HCT116 (cell line): ENCODE data around the gene DOK6. TPM values are rescaled to one million over a fixed set of nuclear protein-coding genes. Genes with fewer than 3 reads are reported as not detected.

ENCODE experiments used
- ATAC-seq: fragments of 200-7000 bp; cut with Tn5 transposase; 2 replicates; pipeline ENCODE4 v1.9.1; 2020; ENCODE audit warnings: mild to moderate bottlenecking, moderate library complexity
- BruUV-seq: library from RNA; stranded (reverse); fragments of 400-500 nt; replicated peaks from 2 replicates; lab custom pipeline; 2021; lab: Mats Ljungman, UMichigan
- CTCF ChIA-PET: fragments of 300-600 bp; sonication (Branson Sonifier 250); formaldehyde crosslinking; loops from one replicate; lab custom pipeline; 2021; ENCODE audit warnings: antibody characterized with exemption; lab: Charles Lee
- POLR2A ChIA-PET: fragments of 300-600, 350-600 bp; sonication (Branson Sonifier 250); formaldehyde crosslinking; loops from one replicate; lab custom pipeline; 2021; ENCODE audit warnings: antibody characterized with exemption; lab: Charles Lee
- RAD21 ChIA-PET, 2 experiments: fragments of 300-600 bp; sonication (Branson Sonifier 250); formaldehyde crosslinking; loops; one replicate each; lab custom pipeline; 2023; ENCODE audit warnings: low total read pairs in 2 of 2; ENCODE audit not compliant: uncharacterized antibody in 2 of 2, unreplicated experiment in 2 of 2, low non-redundant PET in 1 of 2; lab: Charles Lee
- DNase-seq: peaks from one replicate; pipeline ENCODE4 v3.0.0-alpha.2; 2010; ENCODE audit warnings: low read depth, low spot score
- H2AFZ ChIP-seq: fragments of 200-600 bp; shearing (Covaris generic), sonication (generic); 2 replicates; pipeline ENCODE4 v1.6.1; 2017; ENCODE audit warnings: low read depth, mixed run types, mixed read lengths, antibody characterized with exemption, low read length; ENCODE audit not compliant: poor library complexity, severe bottlenecking
- H3K27ac ChIP-seq: 2 replicates; pipeline ENCODE4 v1.5.1; 2012; ENCODE audit warnings: low read depth, low read length
- H3K27me3 ChIP-seq: fragments of 200-600 bp; sonication (generic); 2 replicates; pipeline ENCODE4 v1.6.1; 2016; ENCODE audit warnings: mixed run types, low read length, mixed read lengths; ENCODE audit not compliant: insufficient read depth
- H3K36me3 ChIP-seq, 2 experiments: fragments of 200-500 bp in 1 of 2; fragments of 200-600 bp in 1 of 2; sonication (Bioruptor generic) in 1 of 2; sonication (generic) in 1 of 2; 2 replicates each; pipeline versions ENCODE4 v1.5.1 to v1.6.1; 2014 to 2016; ENCODE audit warnings: low read length in 2 of 2, inconsistent platforms in 1 of 2, mixed read lengths in 1 of 2, mixed run types in 1 of 2; ENCODE audit not compliant: insufficient read depth in 2 of 2, control insufficient read depth in 1 of 2
- H3K4me1 ChIP-seq, 2 experiments: fragments of 200-600 bp in 1 of 2; sonication (generic) in 1 of 2; 2 replicates each; pipeline versions ENCODE4 v1.5.1 to v1.6.1; 2012 to 2017; ENCODE audit warnings: low read length in 2 of 2, inconsistent platforms in 1 of 2, mild to moderate bottlenecking in 1 of 2, mixed read lengths in 1 of 2, mixed run types in 1 of 2, moderate library complexity in 1 of 2; ENCODE audit not compliant: insufficient read depth in 2 of 2, control insufficient read depth in 1 of 2
- H3K4me2 ChIP-seq: fragments of 200-600 bp; sonication (generic); 2 replicates; pipeline ENCODE4 v1.6.1; 2017; ENCODE audit warnings: mixed run types, low read length, mixed read lengths
- H3K4me3 ChIP-seq, 2 experiments: fragments of 200-600 bp in 1 of 2; sonication (generic) in 1 of 2; replicated peaks in 1 of 2; 2 replicates each; pipeline ENCODE4 v1.5.1; 2011 to 2016; ENCODE audit warnings: low read length in 2 of 2, control low read depth in 1 of 2, low read depth in 1 of 2, mild to moderate bottlenecking in 1 of 2, mixed read lengths in 1 of 2, mixed run types in 1 of 2
- H3K79me2 ChIP-seq: fragments of 200-600 bp; sonication (generic); 2 replicates; pipeline ENCODE4 v1.6.1; 2017; ENCODE audit warnings: mild to moderate bottlenecking, mixed run types, low read length, moderate library complexity, mixed read lengths; ENCODE audit not compliant: insufficient read depth
- H3K9ac ChIP-seq: fragments of 200-600 bp; sonication (generic); 2 replicates; pipeline ENCODE4 v1.6.1; 2016; ENCODE audit warnings: low read length, mixed read lengths
- H3K9me2 ChIP-seq: fragments of 200-600 bp; sonication (generic), shearing (Covaris generic); 2 replicates; pipeline ENCODE4 v1.6.1; 2017; ENCODE audit warnings: mixed run types, mild to moderate bottlenecking, moderate library complexity; ENCODE audit not compliant: insufficient read depth
- H3K9me3 ChIP-seq, 2 experiments: fragments of 200-500 bp in 1 of 2; fragments of 200-600 bp in 1 of 2; sonication (Bioruptor generic) in 1 of 2; sonication (generic) in 1 of 2; 2 replicates each; pipeline ENCODE4 v1.6.1; 2014 to 2017; ENCODE audit warnings: low read length in 2 of 2, mixed read lengths in 2 of 2, inconsistent platforms in 1 of 2, low read depth in 1 of 2, mild to moderate bottlenecking in 1 of 2, mixed run types in 1 of 2, moderate library complexity in 1 of 2; ENCODE audit not compliant: control insufficient read depth in 1 of 2, insufficient read depth in 1 of 2
- H4K20me1 ChIP-seq: fragments of 200-600 bp; sonication (generic), shearing (Covaris generic); 2 replicates; pipeline ENCODE4 v1.6.1; 2017; ENCODE audit warnings: mixed run types, mild to moderate bottlenecking, moderate library complexity; ENCODE audit not compliant: insufficient read depth
- CBX3 ChIP-seq: IDR thresholded peaks from 2 replicates; pipeline ENCODE4 v1.6.1; 2012; ENCODE audit warnings: low read depth
- CEBPB ChIP-seq: IDR thresholded peaks from 2 replicates; pipeline ENCODE4 v1.6.1; 2012; ENCODE audit warnings: low read depth
- EGR1 ChIP-seq: IDR thresholded peaks from 2 replicates; pipeline ENCODE4 v1.6.1; 2012; ENCODE audit warnings: low read depth
- ELF1 ChIP-seq: IDR thresholded peaks from 2 replicates; pipeline ENCODE4 v1.6.1; 2012; ENCODE audit warnings: low read depth, borderline replicate concordance
- EZH2phosphoT487 ChIP-seq: fragments of 200-600 bp; IDR thresholded peaks from 2 replicates; pipeline ENCODE4 v1.6.1; 2018; ENCODE audit warnings: antibody characterized with exemption, borderline replicate concordance
- FOSL1 ChIP-seq: IDR thresholded peaks from 2 replicates; pipeline ENCODE4 v1.6.1; 2012; ENCODE audit warnings: low read depth
- POLR2A ChIP-seq: IDR thresholded peaks from 2 replicates; pipeline ENCODE4 v1.7.0; 2011; ENCODE audit warnings: borderline replicate concordance; ENCODE audit not compliant: insufficient read depth, insufficient read length; ENCODE audit errors: extremely low read depth
- POLR2AphosphoS5 ChIP-seq: IDR thresholded peaks from 2 replicates; pipeline ENCODE4 v1.6.1; 2011; ENCODE audit warnings: mild to moderate bottlenecking, low read depth, low read length, moderate library complexity
- RAD21 ChIP-seq: IDR thresholded peaks from 2 replicates; pipeline ENCODE4 v1.6.1; 2012; ENCODE audit warnings: low read depth, mild to moderate bottlenecking
- SIN3A ChIP-seq: IDR thresholded peaks from 2 replicates; pipeline ENCODE4 v1.6.1; 2012; ENCODE audit warnings: low read depth
- SP1 ChIP-seq: IDR thresholded peaks from 2 replicates; pipeline ENCODE4 v1.6.1; 2012; ENCODE audit warnings: low read depth
- SRF ChIP-seq: IDR thresholded peaks from 2 replicates; pipeline ENCODE4 v1.6.1; 2012; ENCODE audit warnings: low read depth
- TCF7L2 ChIP-seq: IDR thresholded peaks from 2 replicates; pipeline ENCODE4 v1.7.0; 2011; ENCODE audit warnings: borderline replicate concordance, inconsistent platforms; ENCODE audit not compliant: insufficient read depth, insufficient read length; ENCODE audit errors: extremely low read depth
- YY1 ChIP-seq: IDR thresholded peaks from 2 replicates; pipeline ENCODE4 v1.6.1; 2011; ENCODE audit warnings: low read length, low read depth, moderate library complexity, mild to moderate bottlenecking; ENCODE audit not compliant: insufficient replicate concordance; ENCODE audit errors: extremely low read depth
- intact Hi-C: fragments of 100-400 bp; cut with micrococcal nuclease; formaldehyde crosslinking; loops from 2 replicates; pipeline ENCODE4 v1.10.0; 2022
- total RNA-seq: library from RNA; stranded (reverse); gene quantifications from one replicate; pipeline ENCODE4 v1.2.1, GENCODE V29; 2021; ENCODE audit not compliant: unreplicated experiment
- TF ChIP-seq, protein P1 (sequence below): IDR thresholded peaks from 2 replicates; pipeline ENCODE4 v1.6.1; 2012

The DOK6 gene
- total RNA-seq, 1 experiment from 2014 or later: not detected

GRCh38 chr18:69871363-69871762 lies 470.7 kb downstream of the DOK6 start:
- ChIA-PET CTCF (no interaction called here), RAD21 (no interaction called here), POLR2A (no interaction called here)
- Histone ChIP-seq H3K27ac (no peak overlapping the region), H3K9ac (no peak overlapping the region), H3K4me1 (no peaks in the 10 kb centered on the region), H3K9me3 (no peaks in the 10 kb centered on the region), H3K36me3 (no peaks in the 10 kb centered on the region), H3K4me2 (no peak overlapping the region), H2AFZ (no peak overlapping the region), H3K9me2 (no peaks in the 10 kb centered on the region), H4K20me1 (no peaks in the 10 kb centered on the region), H3K4me3 (no peak overlapping the region), H3K79me2 (no peaks in the 10 kb centered on the region), H3K27me3 (no peaks in the 10 kb centered on the region)
- no peak for DNase-seq
- intact Hi-C loops: no loop called here
- no TSS peak for BruUV-seq
- no peak for ATAC-seq
- TF ChIP-seq ELF1 (no peak), SRF (no peak), FOSL1 (no peak), EZH2phosphoT487 (no peak), YY1 (no peak), RAD21 (no peak), POLR2A (no peak), SP1 (no peak), EGR1 (no peak), SIN3A (no peak), CBX3 (no peak), CEBPB (no peak)

- TF ChIP-seq RAD21: no peak
- no peak for TF ChIP-seq TCF7L2
- no peak for TF ChIP-seq SP1
- no peak for TF ChIP-seq ELF1
- no peak for TF ChIP-seq YY1
- TF ChIP-seq POLR2AphosphoS5: no peak
- TF ChIP-seq, protein P1, sequence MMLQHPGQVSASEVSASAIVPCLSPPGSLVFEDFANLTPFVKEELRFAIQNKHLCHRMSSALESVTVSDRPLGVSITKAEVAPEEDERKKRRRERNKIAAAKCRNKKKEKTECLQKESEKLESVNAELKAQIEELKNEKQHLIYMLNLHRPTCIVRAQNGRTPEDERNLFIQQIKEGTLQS: no peak
- TF ChIP-seq SRF: no peak
- no peak for TF ChIP-seq POLR2A
- Histone ChIP-seq H3K4me1 (no peaks in the 10 kb centered on the region), H3K36me3 (no peaks in the 10 kb centered on the region), H3K9me3 (no peaks in the 10 kb centered on the region), H3K9me2 (no peaks in the 10 kb centered on the region), H3K27me3 (no peaks in the 10 kb centered on the region), H4K20me1 (no peaks in the 10 kb centered on the region), H3K4me3 (no peak overlapping the region), H2AFZ (no peak overlapping the region), H3K4me2 (no peak overlapping the region), H3K9ac (no peak overlapping the region), H3K79me2 (no peaks in the 10 kb centered on the region), H3K27ac (no peak overlapping the region)
- ChIA-PET POLR2A (no interaction called here), RAD21 (no interaction called here), CTCF (no interaction called here)
- DNase-seq (no peak), ATAC-seq (no peak)
- BruUV-seq: no TSS peak
- intact Hi-C loops: no loop called here
These were observed 472.0 kb downstream of the DOK6 start for GRCh38 chr18:69872661-69873060.
